Spleen (tissue), 7 donors: Measurements from ENCODE around the gene PRKCA.

Experiments
- POLR2A ChIP-seq, 3 donors: fragments of 450-650 bp; IDR thresholded peaks; one replicate each; pipeline ENCODE4 v1.5.1; 2017; ENCODE audit warnings: antibody characterized with exemption in 3 of 3, mild to moderate bottlenecking in 1 of 3
- POLR2AphosphoS5 ChIP-seq, 3 donors: sonication (generic); formaldehyde crosslinking; IDR thresholded peaks; one replicate each; pipeline ENCODE4 v1.5.1; 2017; ENCODE audit warnings: antibody characterized with exemption in 3 of 3
- TF ChIP-seq, protein P1 (sequence below), 11 experiments: fragments of 200-600 bp in 7 of 11; fragments of 450-650 bp in 4 of 11; sonication (generic) in 4 of 11; IDR thresholded peaks in 8 of 11; conservative IDR thresholded peaks in 3 of 11; 1 replicate in 7 of 11; 2 replicates in 4 of 11; pipeline versions ENCODE4 v1.4.0 to v1.8.0; 2016 to 2021; ENCODE audit warnings: antibody characterized with exemption in 11 of 11, inconsistent platforms in 4 of 11, mild to moderate bottlenecking in 1 of 11
- donor health status: DM: no; HTN: no; CAD: no; lungs with moderate emphysema.
- donor health status: DM: no; HTN: no; CAD: no.
- donor health status: DM: no; HTN: no; CAD: no.

DNA sequence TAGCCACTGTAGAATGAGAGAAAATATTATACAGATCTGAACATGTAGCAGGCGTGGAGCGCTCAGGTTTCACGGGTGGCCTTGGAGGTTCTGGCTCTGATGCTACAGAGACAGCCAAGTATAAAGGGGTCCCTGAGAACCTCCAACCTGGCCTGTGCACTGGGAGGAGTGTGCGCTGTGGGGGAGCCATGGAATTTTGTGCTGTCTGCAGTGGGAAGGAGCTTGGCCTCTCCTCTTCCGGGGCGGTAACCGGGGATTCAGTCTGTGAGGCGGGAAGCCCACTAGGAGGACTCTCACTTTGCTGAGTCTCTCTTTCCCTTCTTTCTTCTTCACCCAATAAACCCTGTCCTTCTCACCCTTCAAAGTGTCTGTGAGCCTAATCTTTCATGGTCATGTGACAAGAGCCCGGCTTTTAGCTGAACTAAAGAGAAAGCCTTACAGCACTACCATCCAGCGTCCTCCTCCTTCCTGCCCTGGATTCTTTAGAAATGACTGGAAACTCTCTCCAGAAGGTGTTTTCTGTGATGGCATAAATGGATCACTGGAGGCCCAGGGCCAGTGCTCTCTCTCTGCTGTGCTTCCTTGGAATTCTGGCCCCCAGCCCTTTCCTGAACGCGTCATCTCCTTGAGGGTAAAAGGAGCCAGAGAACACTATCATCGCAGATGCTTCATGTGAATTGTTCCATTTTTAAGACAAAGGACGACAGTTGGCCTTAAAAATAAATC is 300.4 kb downstream of the PRKCA start:
- TF ChIP-seq POLR2A (IDR thresholded peaks at IDR 0.05), result no peak
- TF ChIP-seq, protein P1, sequence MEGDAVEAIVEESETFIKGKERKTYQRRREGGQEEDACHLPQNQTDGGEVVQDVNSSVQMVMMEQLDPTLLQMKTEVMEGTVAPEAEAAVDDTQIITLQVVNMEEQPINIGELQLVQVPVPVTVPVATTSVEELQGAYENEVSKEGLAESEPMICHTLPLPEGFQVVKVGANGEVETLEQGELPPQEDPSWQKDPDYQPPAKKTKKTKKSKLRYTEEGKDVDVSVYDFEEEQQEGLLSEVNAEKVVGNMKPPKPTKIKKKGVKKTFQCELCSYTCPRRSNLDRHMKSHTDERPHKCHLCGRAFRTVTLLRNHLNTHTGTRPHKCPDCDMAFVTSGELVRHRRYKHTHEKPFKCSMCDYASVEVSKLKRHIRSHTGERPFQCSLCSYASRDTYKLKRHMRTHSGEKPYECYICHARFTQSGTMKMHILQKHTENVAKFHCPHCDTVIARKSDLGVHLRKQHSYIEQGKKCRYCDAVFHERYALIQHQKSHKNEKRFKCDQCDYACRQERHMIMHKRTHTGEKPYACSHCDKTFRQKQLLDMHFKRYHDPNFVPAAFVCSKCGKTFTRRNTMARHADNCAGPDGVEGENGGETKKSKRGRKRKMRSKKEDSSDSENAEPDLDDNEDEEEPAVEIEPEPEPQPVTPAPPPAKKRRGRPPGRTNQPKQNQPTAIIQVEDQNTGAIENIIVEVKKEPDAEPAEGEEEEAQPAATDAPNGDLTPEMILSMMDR (IDR thresholded peaks at IDR 0.05 in 8 of 11, conservative IDR thresholded peaks at IDR 0.05 in 3 of 11), result no peak
- no peak for TF ChIP-seq POLR2AphosphoS5 (IDR thresholded peaks at IDR 0.05)
